ENCODE measurements around the gene GAS2.

Gene GAS2

DNA sequence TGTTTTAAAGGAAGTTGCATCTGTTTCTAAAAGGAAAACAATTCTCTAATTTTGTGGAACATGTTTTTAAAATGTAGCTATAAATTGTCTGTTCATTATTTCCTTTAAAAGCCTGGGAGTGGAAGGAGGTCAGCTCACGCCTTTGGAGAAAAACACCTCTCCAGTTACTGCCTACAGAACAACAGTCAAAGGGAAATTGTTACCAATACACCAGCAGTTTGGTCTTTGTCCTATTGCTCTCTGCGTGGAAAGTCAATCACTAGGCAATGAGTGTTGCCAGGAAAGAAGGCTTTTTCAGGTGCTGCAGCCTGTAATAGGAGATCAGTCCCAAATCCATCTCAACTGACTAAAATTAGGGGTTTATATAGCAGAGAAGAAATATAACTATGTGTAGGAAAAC, 141.0 kb downstream of the GAS2 start:
- TF ChIP-seq, protein P1, sequence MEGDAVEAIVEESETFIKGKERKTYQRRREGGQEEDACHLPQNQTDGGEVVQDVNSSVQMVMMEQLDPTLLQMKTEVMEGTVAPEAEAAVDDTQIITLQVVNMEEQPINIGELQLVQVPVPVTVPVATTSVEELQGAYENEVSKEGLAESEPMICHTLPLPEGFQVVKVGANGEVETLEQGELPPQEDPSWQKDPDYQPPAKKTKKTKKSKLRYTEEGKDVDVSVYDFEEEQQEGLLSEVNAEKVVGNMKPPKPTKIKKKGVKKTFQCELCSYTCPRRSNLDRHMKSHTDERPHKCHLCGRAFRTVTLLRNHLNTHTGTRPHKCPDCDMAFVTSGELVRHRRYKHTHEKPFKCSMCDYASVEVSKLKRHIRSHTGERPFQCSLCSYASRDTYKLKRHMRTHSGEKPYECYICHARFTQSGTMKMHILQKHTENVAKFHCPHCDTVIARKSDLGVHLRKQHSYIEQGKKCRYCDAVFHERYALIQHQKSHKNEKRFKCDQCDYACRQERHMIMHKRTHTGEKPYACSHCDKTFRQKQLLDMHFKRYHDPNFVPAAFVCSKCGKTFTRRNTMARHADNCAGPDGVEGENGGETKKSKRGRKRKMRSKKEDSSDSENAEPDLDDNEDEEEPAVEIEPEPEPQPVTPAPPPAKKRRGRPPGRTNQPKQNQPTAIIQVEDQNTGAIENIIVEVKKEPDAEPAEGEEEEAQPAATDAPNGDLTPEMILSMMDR (conservative IDR thresholded peaks at IDR 0.05): no peak
- peak overlapping the region; percentile 45; the same call in 1 of the 2 replicates for H3K27ac ChIP-seq

- peak overlapping the region; percentile 45; the same call in 1 of the 2 replicates for H3K27ac ChIP-seq
- TF ChIP-seq, protein P1 (conservative IDR thresholded peaks at IDR 0.05): no peak
Observed at GRCh38 chr11:22807855-22808570, 141.6 kb downstream of the GAS2 start.

DNA sequence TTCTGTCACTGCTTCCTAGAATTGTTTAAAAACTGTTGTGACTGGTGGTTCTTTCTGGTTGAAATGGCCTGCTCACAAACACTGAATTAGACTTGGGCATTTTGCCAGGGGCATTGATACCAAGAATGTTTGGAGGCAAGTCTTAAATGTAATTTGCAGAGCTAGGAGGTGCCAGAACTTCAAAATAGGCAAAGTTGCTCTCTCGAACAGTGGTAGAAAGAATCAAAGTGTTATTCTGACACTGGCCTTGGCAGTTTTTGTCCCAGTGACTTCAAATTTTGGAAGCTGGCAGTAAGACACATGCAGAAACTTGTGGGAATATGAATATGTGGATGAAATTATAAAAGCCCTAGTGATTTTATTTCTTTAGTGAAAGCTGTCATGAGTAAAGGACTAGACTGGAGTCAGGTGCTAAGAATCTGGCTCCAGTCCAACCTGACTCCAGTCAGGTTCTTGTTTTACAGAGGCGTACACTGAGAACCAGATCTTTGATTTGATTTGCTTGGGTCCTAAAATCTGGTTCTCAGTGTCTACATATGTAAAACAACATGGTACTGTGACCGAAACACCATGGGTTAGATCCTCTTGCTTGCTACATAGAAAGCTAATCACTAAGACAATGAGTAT, 142.3 kb downstream of the GAS2 start:
- peak overlapping the region; percentile 45; the same call in 1 of the 2 replicates for H3K27ac ChIP-seq
- TF ChIP-seq, protein P1 (conservative IDR thresholded peaks at IDR 0.05): no peak

DNA sequence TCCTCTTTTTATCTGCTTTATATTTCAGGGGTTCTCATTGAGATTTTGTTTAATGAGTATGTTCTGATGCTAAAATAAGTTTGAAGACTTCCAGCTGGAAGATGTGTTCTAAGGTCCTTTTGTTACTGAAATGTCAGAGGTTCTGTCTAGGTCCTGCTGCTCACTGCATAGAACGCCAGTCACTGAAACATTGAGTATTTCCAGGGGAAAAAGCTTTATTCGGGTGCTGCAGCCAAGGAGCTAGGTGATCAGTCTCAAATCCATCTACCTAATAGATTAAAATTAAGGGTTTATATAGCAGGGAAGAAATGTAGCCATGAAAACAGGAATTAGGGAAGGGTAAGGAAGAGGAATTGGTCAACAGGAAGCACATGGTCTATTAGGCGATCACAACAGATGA, 143.5 kb downstream of the GAS2 start:
- TF ChIP-seq, protein P1 (conservative IDR thresholded peaks at IDR 0.05): no peak

DNA sequence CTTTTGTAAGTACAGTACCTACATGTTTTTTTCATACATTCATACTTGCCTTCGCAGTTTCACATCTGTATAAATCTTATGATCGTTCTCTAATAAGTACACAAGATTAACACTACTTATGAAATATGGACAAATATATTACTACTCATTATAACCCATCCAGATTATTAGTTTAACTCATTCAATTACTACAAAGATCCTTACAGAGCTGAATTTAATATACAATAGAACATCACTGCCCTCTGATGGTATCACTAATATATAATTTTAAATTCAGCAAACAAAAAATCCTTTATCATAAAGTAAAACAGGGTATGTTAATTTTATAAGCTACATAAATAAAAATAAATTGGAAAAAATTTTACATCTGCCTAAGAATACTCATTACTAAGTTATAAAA, 155.8 kb downstream of the GAS2 start:
- no peak overlapping the region for H3K27ac ChIP-seq
- TF ChIP-seq, protein P1 (conservative IDR thresholded peaks at IDR 0.05): no peak

More for the DNA sequence above, 143.5 kb downstream of the GAS2 start:
- no peak overlapping the region for H3K27ac ChIP-seq

- TF ChIP-seq, protein P1 (conservative IDR thresholded peaks at IDR 0.05): no peak
- peak overlapping the region; percentile 73 for H3K27ac ChIP-seq
Observed at GRCh38 chr11:22828373-22828772, 162.0 kb downstream of the GAS2 start.

GRCh38 chr11:22829231-22830081, 163.0 kb downstream of the GAS2 start, which contains the start of gene SVIP:
SVIP (minus strand) TSS chr11:22829801; CDS start chr11:22829748, 53 bp downstream.
- TF ChIP-seq, protein P1 (conservative IDR thresholded peaks at IDR 0.05): peak; percentile 84
- peak within 1 kb of the TSS; percentile 73 for H3K27ac ChIP-seq

All from VCaP (cell line).